GM10248 (cell line): ENCODE measurements around the gene FLNA.

Source experiments
- CTCF ChIA-PET: fragments of 300-600 bp; sonication (Branson Sonifier 250); formaldehyde crosslinking; extraction: SDS; loops from one replicate; lab custom pipeline; 2021; ENCODE audit warnings: antibody characterized with exemption; lab: Yijun Ruan, JAX
- POLR2A ChIA-PET: fragments of 350-650 bp; sonication (Branson Sonifier 250); formaldehyde crosslinking; extraction: SDS; loops from one replicate; lab custom pipeline; 2020; ENCODE audit warnings: antibody characterized with exemption; lab: Yijun Ruan, JAX
- DNase-seq: peaks from one replicate; pipeline ENCODE4 v3.0.0; 2012; ENCODE audit errors: extremely low spot score
- CTCF ChIP-seq: IDR thresholded peaks from 2 replicates; pipeline ENCODE4 v1.5.1; 2012; ENCODE audit warnings: mild to moderate bottlenecking, low read depth; ENCODE audit errors: extremely low read depth, missing control alignments, control extremely low read depth

The FLNA gene

DNA sequence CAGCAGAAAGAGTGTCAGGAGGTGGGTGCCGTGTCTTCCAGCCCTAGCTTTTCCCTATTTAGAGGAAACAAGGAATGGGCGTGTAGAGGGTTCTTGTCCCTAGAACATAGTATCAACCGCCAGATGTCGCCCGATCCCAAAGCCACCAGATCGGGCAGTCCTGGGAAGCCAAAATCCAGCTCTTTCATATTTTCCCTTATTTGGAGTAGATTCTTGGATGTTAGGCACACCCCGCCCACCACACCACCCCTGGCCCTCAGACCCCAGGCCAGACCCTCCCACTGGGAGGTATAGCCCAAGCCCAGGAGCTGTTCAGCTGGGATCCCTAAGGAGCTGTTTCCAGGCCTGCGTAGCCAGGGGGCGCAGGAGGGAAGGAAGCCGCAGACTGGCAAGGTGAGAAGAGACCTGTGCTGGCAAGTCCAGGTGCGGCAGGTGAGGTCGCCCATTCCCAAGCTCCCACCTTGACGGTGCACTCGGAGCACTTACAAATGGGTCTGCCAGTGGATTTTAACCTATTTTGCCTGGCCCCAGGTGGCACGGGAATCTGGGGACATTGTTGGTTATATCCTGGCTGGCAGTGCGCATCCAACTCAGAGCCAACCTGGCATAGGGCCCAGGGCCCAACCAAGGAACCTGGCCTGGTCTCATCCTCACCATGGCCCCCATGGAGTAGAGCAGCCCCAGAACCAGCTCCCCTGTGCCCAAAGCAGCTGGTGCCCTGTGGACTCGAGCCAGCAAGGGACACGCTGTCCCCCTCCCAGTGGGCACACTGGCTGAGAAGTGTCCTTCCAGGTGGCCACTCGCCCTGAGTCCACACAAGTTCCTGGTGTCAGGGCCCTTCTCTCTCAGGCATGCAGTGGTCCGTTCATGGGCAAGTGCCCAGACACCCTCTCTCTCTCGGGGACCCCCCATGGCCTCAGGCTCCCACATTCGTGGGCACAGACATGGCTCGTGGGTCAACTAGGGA lies 811 bp downstream of the FLNA start:
- ChIA-PET POLR2A (no interaction called here), CTCF (interaction anchor here (0.8 to 5.2 kb wide), 20 partner anchors 10 to 448 kb away, joined by 3 to 61 read pairs (median 4); partner anchors contain the start of genes ARHGAP4, RPL10 and SLC10A3)
- DNase-seq: no peak
- peak; percentile 42 for TF ChIP-seq CTCF

GRCh38 chrX:154372612-154373022 lies 1.8 kb downstream of the FLNA start:
- POLR2A ChIA-PET: no interaction called here
- peak; percentile 63 for DNase-seq

DNA sequence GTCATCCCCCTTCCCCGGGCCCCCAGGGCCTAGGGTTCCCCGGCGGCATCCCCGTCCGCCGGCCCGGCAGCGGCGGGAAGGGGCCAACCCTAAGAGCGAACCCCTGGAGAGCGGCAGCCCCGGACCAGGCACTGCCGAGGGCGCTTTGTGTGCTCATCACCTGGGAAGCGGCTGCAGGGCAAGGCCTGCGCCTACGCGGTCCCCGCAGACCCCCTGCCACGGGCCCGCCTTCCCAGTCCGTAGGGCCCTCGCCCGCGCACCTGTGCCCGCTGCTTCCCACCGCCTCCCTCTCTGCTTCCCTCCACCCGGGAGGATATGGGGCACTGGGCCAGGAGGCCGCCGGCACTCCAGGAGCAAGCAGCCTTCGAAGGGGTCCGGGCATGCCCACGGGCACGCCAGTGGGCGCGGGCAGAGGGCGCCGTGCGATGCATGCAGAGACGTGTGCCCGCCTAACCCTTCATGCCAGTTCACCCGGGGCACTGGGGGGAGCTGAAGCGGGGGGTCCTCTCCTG lies 2.6 kb downstream of the FLNA start:
- no peak for TF ChIP-seq CTCF
- ChIA-PET CTCF (interaction anchor here (0.9 kb wide), 1 partner anchor 155 kb away, joined by 3 read pairs; no protein-coding TSS in a partner anchor), POLR2A (no interaction called here)

More at GRCh38 chrX:154372612-154373022, 1.8 kb downstream of the FLNA start:
- CTCF ChIA-PET: interaction anchor here (0.8 to 5.2 kb wide), 15 partner anchors 11 to 447 kb away, joined by 3 to 61 read pairs (median 5); partner anchors contain the start of genes ARHGAP4, RPL10 and SLC10A3
- no peak for TF ChIP-seq CTCF

GRCh38 chrX:154371017-154371788 lies 3.2 kb downstream of the FLNA start:
- DNase-seq: peak; percentile 84
- ChIA-PET CTCF (interaction anchor here (1.0 to 1.8 kb wide), 3 partner anchors 119 to 166 kb away, joined by 3 to 4 read pairs (median 4); partner anchors contain the start of gene SLC10A3), POLR2A (interaction anchor here (0.5 to 1.0 kb wide), 8 partner anchors 12 to 577 kb away, joined by 3 to 7 read pairs (median 4); partner anchors contain the start of genes IDH3G, SLC10A3 and SSR4)
- no peak for TF ChIP-seq CTCF

More for the DNA sequence above, 2.6 kb downstream of the FLNA start:
- DNase-seq: no peak

- ChIA-PET CTCF (interaction anchor here (1.0 to 1.8 kb wide), 3 partner anchors 120 to 166 kb away, joined by 3 to 4 read pairs (median 4); partner anchors contain the start of gene SLC10A3), POLR2A (interaction anchor here (0.7 to 1.0 kb wide), 6 partner anchors 13 to 576 kb away, joined by 3 to 7 read pairs (median 4); partner anchors contain the start of genes IDH3G, SLC10A3 and SSR4)
- no peak for DNase-seq
- TF ChIP-seq CTCF: no peak
These were observed 4.0 kb downstream of the FLNA start for GRCh38 chrX:154370300-154371016.
